Head of caudate nucleus (tissue), 42 donors: ENCODE measurements around the gene USP28.
"Not testable (repeated sequence)": the region's sequence is repeated elsewhere in the genome, so short reads cannot be mapped to it uniquely, and the experiment has no call there.

Experiments used
- DNase-seq, 42 donors: peaks; one replicate each; pipeline versions ENCODE4 v3.0.0 to v3.0.0-alpha.2; 2020 to 2021; ENCODE audit warnings: mixed read lengths in 7 of 42
- intact Hi-C: fragments of 100-400 bp; cut with DNase I; formaldehyde crosslinking; loops from one replicate; pipeline ENCODE4 v1.15.0; 2022

The USP28 gene

DNA sequence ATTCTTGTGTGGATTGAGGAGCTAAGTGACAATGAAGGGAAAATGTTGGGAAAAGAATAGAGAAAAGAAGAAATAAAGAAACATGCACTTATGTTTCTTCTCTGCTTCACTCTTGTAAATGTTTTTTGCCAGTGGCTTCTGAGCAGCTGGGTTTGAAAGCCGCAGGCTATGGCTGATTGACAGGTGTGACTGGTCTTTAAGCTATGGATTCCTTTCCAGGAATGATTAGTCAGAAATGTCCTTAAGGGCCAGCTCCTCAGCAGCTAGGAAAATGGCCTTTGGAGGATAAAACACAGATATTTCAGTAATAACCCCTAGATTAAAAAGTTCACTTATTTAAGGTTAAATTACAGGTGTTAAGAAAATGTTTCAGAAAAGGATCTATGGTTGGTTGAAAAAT is 6.5 kb upstream of the USP28 start:
- intact Hi-C loops: no loop called here
- DNase-seq: no peak

GRCh38 chr11:113880971-113881370 is 5.6 kb upstream of the USP28 start:
- intact Hi-C loops: no loop called here
- DNase-seq: no peak

DNA sequence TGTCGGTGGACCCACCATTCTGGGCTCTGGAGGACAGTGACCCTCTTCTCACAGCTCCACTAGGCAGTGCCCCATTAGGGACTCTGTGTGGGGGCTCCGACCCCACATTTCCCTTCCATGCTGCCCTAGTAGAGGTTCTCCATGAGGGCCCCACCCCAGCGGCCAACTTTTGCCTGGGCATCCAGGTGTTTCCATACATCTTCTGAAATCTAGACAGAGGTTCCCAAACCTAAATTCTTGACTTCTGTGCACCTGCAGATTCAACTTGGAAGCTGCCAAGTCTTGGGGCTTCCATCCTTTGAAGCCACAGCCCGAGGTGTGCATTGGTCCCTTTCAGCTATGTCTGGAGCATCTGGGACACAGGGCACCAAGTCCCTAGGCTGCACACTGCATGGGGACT is 4.1 kb upstream of the USP28 start:
- DNase-seq: not testable (repeated sequence)
- intact Hi-C loops: loop anchor here (10.0 kb wide), 1 partner anchor 285 kb away; no protein-coding TSS in a partner anchor

DNA sequence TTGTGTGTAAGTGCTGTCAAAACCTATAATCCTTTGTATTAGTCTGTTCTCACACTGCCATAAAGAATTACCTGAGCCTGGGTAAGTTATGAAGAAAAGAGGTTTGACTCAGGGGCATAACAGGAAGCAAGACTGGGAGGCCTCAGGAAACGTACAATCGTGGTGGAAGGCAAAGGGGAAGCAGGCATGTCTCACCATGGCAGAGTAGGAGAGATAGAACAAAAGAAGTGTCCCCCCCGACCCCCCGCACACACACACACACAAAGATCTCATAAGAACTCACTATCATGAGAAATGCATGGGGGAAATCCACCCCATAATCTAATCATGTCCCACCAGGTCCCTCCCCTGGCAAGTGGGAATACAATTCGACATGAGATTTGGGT is 2.3 kb upstream of the USP28 start:
- intact Hi-C loops: loop anchor here (10.0 kb wide), 1 partner anchor 287 kb away; no protein-coding TSS in a partner anchor
- no peak for DNase-seq

DNA sequence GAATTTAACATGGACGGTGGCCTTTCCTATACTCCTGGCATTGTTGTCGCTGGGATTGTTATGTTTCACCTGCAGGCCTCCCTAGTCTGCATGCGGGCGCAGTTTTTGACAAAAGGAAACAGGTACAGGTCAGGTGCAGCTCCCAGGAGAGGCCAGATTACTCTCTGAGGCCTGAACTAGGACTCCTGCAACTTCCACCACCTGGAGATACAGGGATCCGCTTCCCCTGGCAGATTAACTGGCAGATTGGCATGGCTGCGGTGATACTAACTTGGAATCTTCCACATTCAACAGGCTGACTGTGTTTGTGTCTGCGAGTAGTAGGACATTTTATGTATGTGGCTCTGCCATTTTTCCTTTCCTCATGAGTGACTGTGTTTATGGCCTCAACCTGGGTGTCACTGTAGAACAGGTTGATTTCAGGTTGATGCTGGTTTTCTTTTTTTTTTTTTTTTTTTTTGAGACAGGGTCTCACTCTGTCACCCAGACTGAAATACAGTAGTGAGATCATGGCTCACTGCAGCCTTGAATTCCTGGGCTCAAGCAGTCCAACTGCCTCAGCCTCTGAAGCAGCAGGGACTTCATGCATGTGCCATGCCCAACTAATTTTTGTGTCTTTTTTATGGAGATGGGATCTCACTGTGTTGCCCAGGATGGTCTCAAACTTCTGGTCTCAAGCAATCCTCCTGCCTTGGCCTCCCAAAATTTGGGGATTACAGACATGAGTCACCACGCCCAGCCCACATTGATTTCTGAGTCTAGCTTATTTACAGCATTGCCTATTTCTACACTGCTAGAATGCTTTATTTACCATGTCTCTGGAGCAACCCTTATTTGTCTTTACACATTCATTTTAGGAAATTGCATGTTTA is 1.7 kb upstream of the USP28 start:
- intact Hi-C loops: loop anchor here (10.0 kb wide), 1 partner anchor 288 kb away; no protein-coding TSS in a partner anchor
- DNase-seq: no peak

- intact Hi-C loops: loop anchor here (10.0 kb wide), 1 partner anchor 289 kb away; no protein-coding TSS in a partner anchor
- peak in 1 of 42 donors; percentile 12 for DNase-seq
Observed at GRCh38 chr11:113876074-113876797, 864 bp upstream of the USP28 start.

GRCh38 chr11:113874581-113875233 is 665 bp downstream of the USP28 start:
- intact Hi-C loops: loop anchor here (10.0 kb wide), 1 partner anchor 290 kb away; no protein-coding TSS in a partner anchor
- peak in 5 of 42 donors; percentile 5 to 26 (median 17) for DNase-seq

GRCh38 chr11:113874096-113874495 is 1.3 kb downstream of the USP28 start:
- intact Hi-C loops: loop anchor here (10.0 kb wide), 1 partner anchor 291 kb away; no protein-coding TSS in a partner anchor
- DNase-seq: no peak

- DNase-seq: no peak
- intact Hi-C loops: loop anchor here (10.0 kb wide), 1 partner anchor 292 kb away; no protein-coding TSS in a partner anchor
Observed at GRCh38 chr11:113873236-113873626, 2.1 kb downstream of the USP28 start.

DNA sequence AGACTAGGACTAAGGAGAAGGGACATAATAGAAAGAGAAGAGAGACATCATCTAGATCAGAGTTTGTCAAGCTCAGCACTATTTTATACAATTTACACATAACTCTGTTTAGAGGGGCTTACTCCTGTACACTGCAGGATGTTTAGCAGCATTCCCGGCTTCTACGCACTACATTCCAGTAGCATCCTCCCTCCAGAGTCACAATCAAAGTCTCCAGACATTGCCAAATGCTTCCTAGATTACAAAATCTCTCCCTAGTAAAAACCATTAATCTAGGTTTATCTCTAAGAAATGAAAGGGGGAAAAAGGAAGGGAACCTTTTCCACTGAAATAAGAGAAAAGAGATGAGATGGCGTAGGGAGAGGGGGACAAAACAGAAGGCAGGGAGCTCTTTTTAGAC is 4.0 kb downstream of the USP28 start:
- intact Hi-C loops: loop anchor here (10.0 kb wide), 1 partner anchor 293 kb away; no protein-coding TSS in a partner anchor
- DNase-seq: no peak

- intact Hi-C loops: no loop called here
Observed at GRCh38 chr11:113867843-113868503, 7.4 kb downstream of the USP28 start.

DNA sequence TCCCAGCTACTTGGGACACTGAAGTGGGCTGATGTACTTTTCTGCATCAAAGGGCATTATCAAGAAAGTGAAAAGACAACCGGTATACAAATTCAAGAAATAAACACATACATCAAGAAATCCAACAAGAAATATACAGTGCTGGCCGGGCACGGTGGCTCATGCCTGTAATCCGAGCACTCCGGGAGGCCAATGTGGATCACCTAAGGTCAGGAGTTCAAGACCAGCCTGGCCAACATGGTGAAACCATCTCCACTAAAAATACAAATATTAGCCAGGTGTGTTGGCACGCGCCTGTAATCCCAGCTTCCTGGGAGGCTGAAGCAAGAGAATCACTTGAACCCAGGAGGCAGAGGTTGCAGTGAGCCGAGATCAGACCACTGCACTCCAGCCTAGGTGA is 9.5 kb downstream of the USP28 start:
- intact Hi-C loops: no loop called here
- DNase-seq: no peak

More at GRCh38 chr11:113867843-113868503, 7.4 kb downstream of the USP28 start:
- no peak for DNase-seq

GRCh38 chr11:113864410-113864809 is 11.0 kb downstream of the USP28 start:
- DNase-seq: no peak
- intact Hi-C loops: no loop called here

DNA sequence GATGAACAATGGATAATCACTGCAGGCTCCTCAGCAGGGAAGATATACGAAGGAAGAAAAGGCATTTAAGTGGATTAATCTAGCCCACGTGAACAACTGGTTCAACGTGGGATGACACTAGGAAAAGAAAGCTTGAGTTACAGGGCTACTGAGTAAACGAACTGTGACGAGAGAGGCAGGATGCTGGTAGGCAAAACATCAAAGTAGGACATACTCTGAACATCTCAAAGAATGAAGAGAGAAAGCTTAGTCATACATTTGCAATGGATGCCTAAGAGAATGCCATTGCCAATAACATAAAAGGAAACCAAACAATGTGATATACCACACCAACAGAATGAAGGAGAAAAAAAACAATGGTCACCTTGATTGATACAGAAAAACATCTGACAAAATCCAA is 12.9 kb downstream of the USP28 start:
- intact Hi-C loops: no loop called here

DNA sequence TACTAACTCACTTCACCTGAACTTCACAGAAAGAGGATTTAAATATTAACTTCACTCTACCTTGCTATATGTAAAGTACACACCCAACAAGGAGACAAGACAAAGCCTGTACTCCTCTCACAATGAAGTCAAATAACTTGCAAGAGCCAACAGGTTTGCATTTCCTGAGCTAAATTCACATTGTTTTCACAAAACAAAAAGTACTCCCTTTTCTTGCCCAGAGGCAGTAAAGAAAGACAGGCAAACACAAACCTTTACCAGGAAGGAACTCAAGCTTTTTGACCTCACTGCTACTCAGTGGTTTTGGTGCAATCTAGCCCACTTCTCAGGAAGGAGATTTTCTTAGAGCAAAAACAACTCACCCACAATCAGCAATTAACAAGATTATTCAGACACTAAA is 15.7 kb downstream of the USP28 start:
- intact Hi-C loops: no loop called here
- no peak for DNase-seq

More for the DNA sequence above, 12.9 kb downstream of the USP28 start:
- DNase-seq: no peak

DNA sequence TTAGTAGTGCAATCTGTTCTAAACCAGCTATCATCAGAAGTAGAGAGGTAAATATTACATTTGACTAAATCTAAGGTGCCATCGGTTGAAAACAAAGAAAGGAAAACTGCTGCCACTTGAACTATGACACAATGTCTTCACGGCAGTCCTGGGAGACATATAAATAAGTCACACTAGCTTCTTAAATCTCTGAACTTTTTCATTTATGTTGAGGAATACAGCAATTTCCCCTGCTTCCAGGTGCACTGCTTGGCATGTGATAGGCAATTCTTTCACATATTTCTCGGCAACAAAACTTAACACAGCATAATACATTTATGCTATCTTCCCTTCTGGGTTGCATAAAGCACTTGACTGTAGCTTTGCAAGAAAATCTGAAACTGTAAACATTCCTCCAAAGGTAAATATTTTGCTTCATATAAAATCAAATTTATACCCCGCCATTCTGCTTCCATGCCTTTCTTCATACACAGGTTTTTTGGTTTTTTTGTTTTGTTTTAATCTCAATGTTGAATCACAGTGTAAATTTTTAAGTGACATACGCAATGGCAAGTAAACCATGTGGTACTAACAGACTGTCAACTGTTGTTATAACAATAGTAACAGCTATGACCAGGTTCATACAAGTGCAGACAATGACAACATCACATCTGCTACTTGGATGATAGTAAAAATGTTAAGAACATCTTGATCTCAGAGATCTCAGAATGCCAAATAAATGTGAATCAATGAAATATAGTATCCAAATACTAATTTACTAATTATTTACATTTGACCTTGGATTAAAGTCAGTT is 18.2 kb downstream of the USP28 start:
- intact Hi-C loops: no loop called here
- DNase-seq: no peak

DNA sequence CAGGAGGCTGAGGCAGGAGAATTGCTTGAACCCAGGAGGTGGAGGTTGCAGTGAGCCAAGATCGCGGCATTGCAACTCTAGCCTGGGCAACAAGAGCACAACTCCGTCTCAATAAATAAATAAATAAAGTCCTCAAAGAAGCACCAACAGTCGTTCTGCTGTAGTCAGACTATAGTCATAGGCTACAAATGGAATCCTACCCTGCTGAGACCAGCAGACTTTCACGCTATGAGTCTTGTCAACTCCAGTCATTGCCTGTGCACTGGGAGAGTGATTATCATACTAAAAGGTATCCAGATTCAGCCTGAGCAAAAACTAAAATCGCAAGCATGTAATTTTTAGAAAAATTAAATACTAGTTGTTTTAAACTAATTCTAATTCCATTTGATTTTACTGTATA is 19.6 kb downstream of the USP28 start:
- intact Hi-C loops: no loop called here
- DNase-seq: no peak

DNA sequence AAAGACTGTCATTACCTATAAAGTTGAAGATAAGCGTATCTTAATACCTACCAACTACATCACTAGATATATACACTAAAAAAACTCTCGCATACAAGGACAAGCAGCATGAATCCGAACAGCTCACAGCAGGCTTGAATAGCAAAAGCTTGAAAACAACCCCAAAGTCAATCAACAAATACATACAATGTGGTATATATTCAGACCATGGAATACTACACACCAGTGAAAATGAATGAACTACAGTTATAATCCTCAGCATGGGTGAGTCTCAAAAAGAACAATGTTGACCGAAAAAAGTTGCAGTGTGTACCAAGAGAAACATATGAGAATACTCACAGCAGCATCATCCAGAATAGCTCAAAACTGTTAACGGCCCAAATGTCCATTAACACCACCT is 25.2 kb downstream of the USP28 start:
- intact Hi-C loops: no loop called here
- no peak for DNase-seq
